GM10266 (cell line): ENCODE results near the gene MKRN1.

Experiments used
- DNase-seq: peaks from one replicate; pipeline ENCODE4 v3.0.0; 2012; ENCODE audit errors: extremely low spot score
- CTCF ChIP-seq: IDR thresholded peaks from 2 replicates; pipeline ENCODE4 v1.5.1; 2012; ENCODE audit warnings: mild to moderate bottlenecking, low read depth; ENCODE audit not compliant: control insufficient read depth, insufficient read depth; ENCODE audit errors: missing control alignments

MKRN1 gene

GRCh38 chr7:140479739-140480084 lies 407 bp upstream of the MKRN1 start:
- no peak for TF ChIP-seq CTCF
- no peak for DNase-seq

GRCh38 chr7:140478246-140479061 lies 851 bp downstream of the MKRN1 start:
- peak; percentile 52 for DNase-seq
- no peak for TF ChIP-seq CTCF

GRCh38 chr7:140476698-140477261 lies 2.5 kb downstream of the MKRN1 start:
- DNase-seq, result no peak
- no peak for TF ChIP-seq CTCF

GRCh38 chr7:140475747-140476333 lies 3.5 kb downstream of the MKRN1 start:
- peak; percentile 64 for DNase-seq
- peak; percentile 45 for TF ChIP-seq CTCF

- TF ChIP-seq CTCF, result no peak
- DNase-seq, result no peak
Measured at GRCh38 chr7:140463111-140463510, 16.2 kb downstream of the MKRN1 start.

GRCh38 chr7:140458916-140459315 lies 20.4 kb downstream of the MKRN1 start:
- no peak for DNase-seq
- TF ChIP-seq CTCF, result no peak

GRCh38 chr7:140458201-140458600 lies 21.1 kb downstream of the MKRN1 start:
- TF ChIP-seq CTCF, result no peak
- no peak for DNase-seq
